ENCODE measurements around the gene TTLL10.
"Not testable (repeated sequence)": the region's sequence is repeated elsewhere in the genome, so short reads cannot be mapped to it uniquely, and the experiment has no call there.

The TTLL10 gene

DNA sequence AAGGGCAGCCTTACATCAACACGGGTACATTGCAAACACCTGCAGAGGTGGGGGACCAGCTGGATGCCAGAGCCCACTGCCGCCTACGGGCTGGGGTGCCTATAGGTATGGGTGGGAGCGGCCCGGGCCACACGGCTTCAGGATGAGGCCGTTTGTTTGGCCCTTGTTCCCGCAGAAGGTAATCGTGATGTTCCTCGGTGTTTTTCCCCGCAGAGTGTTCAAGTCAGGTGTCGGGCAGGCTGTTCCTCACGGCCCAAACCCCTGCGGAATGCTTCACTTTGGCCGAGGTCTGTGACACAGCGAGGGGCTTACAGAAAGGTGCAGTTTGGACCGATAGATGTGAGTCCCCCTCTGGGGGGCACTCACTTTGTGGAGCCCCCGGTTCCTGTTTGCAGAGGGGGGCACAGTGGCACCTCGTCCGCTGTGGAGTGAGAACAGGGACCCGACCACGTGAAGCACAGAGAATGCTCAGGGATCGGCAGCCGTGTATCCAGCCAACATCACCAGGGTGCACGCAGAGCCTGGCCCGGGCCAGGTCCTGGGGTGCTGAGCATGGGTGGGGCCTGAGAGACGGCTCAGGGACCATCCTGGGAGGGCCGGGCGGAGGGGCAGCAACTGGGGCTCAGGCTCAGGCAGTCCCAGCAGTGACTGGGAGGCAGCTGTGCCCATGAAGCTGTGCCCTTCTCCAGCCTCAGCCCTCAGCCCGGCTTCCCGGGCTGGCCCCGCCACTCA lies 453 bp upstream of the TTLL10 start:
- no peak for DNase-seq

DNA sequence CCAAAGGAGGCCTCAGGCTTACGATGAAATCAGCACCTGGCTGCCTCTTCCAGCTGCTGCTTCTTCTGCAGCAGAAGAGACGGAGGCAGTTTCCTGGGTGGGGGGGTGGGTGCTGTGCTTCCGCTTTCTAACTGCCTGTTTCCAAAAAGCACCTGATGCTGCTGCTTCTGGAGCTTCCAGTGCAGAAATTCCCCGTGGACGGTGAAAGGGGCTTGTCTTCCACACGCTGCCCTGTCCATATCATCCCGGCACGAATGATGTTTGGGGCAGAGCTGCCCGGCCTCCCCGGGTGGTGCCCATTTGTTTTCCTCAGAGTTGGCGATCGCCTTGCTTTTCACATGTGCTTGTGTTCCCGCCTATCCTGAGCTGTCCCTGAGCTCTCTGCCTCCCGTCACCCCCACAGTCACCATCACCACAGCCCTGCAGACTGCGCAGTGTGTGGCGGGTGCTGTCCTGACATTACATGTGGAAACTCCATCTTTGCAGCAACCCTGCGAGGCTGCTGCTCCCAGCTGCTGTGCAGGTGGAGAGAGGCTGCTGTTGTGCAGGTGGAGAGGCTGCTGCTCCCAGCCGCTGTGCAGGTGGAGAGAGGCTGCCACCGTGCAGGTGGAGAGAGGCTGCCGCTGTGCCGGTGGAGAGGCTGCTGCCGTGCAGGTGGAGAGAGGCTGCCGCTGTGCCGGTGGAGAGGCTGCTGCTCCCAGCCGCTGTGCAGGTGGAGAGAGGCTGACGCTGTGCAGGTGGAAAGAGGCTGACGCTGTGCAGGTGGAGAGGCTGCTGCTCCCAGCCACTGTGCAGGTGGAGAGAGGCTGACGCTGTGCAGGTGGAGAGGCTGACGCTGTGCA lies 1.8 kb downstream of the TTLL10 start:
- DNase-seq, result no peak

DNA sequence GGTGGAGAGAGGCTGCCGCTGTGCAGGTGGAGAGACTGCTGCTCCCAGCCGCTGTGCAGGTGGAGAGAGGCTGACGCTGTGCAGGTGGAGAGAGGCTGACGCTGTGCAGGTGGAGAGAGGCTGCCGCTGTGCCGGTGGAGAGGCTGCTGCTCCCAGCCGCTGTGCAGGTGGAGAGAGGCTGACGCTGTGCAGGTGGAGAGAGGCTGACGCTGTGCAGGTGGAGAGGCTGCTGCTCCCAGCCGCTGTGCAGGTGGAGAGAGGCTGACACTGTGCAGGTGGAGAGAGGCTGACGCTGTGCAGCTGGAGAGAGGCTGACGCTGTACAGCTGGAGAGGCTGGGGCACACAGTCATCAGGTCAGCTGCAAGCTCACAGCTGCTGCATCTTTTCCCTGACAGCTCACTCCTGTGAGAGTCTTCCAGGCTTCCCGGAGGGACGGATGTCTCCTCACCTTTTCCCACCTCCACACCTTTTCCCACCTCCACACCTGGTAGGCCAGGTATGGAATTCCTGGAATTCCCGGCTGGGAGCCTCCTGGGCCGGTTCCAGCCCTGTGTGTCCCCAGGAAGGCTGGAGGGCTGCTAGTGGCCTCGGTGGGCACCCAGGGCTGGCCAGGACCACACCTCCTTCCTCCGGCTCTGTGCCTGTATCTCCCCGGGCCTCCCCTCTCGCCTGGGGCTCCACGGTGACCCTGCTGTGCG lies 2.5 kb downstream of the TTLL10 start:
- DNase-seq, result not testable (repeated sequence)

DNA sequence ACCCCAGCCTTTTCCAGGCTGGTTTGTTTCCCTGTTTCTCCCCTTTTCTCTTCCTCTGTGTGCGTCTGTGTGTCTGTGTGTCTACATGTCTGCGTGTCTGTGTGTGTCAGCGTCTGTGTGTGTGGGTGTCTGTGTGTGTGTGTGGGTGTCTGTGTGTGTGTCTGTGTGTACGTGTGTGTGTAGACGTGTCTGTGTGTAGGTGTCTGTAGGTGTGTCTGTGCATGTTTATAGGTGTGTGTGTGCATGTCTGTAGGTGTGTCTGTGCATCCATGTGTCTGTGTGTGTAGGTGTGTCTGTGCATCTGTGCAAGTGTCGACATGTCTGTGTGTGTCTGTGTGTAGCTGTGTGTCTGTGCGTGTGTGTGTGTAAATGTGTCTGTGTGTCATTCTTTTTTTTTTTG lies 3.3 kb downstream of the TTLL10 start:
- no peak for DNase-seq

DNA sequence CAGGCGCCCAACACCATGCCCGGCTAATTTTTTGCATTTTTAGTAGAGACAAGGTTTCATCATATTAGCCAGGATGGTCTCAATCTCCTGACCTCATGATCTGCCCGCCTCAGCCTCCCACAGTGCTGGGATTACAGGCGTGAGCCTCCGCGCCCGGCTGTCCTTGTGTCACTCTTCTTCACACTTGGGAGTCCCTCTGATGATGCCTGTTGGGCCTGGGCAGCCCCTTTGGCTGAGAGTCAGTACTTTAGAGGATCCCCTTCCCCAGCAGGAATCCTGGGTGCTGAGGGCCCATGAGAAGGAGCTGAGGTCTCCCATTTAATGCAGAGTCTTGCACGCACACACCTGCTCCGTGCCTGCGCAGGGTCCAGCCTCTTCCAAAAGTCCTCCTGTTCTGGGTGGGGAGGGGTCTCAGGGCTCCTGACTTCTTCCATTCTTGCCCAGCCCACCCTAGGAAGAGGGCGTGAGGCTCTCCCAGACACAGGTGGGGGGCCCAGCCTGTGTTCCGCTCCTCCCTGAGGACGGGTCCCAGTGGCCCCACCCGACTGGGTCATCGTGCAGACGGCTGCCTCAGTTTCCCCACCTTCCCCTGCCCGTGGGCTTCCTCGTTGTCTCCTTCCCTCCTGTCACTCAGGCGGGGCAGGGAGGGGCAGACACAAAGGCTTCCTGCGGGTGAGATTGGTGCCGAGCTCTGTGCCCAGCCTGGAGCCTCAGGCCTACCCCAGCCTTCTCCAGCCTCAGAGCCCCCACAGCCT lies 3.9 kb downstream of the TTLL10 start:
- no peak for DNase-seq

DNA sequence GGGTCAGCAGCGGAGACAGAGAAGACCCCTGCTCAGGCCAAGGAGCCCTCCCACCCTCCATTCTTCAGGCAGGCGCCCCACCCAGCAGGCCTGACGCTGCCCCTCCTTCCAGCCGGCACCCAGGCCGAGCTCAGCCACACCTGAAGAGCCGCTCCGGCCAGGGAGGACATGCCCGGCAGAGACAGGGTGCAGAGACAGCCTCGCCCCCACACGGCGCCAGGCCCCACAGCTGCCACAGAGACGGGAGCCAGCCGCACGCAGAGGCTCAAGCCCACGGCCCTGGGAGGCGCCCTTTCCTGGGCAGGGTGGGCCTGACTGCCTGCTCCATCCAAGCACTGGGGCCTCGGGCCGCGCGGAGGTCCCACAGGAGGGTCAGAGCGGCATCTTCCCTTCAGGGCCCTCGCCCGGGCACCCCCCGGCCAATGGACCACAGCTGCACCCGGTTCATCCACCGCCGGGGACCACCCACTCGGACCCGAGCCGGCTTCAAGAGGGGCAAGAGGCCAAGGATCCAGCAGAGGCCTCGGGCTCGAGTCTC lies 5.2 kb downstream of the TTLL10 start:
- no peak for DNase-seq

DNA sequence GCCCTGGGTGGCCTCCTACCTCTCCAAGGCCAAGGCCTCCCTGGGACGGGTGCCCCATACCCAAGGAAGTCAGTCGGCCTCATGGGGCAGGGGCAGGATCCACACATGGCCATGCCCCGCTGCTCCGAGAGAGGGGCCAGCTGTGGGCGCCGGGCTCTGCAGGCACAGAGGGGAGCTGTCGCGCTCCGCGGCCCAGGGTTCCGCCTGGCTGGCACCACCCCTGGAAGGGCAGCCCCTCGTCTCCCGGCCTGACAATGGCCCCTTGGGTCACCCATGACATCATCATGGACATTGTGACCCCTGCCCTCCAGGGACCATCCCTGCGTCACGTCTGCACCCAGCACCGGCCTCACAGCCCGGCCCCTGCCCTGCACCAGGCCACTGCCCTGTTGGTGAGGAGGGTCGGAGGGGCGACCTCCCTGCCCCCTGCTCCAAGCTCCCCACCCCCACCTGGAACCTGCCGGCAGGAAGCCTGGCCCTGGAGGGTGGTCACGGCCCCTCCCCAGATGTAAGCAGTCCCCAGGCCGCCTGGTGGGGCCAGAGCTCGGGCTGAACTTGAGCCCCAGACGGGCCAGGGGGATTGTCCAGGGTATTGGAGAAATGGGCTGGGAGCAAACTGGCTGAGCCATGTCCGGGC lies 5.8 kb downstream of the TTLL10 start:
- DNase-seq, result no peak

DNA sequence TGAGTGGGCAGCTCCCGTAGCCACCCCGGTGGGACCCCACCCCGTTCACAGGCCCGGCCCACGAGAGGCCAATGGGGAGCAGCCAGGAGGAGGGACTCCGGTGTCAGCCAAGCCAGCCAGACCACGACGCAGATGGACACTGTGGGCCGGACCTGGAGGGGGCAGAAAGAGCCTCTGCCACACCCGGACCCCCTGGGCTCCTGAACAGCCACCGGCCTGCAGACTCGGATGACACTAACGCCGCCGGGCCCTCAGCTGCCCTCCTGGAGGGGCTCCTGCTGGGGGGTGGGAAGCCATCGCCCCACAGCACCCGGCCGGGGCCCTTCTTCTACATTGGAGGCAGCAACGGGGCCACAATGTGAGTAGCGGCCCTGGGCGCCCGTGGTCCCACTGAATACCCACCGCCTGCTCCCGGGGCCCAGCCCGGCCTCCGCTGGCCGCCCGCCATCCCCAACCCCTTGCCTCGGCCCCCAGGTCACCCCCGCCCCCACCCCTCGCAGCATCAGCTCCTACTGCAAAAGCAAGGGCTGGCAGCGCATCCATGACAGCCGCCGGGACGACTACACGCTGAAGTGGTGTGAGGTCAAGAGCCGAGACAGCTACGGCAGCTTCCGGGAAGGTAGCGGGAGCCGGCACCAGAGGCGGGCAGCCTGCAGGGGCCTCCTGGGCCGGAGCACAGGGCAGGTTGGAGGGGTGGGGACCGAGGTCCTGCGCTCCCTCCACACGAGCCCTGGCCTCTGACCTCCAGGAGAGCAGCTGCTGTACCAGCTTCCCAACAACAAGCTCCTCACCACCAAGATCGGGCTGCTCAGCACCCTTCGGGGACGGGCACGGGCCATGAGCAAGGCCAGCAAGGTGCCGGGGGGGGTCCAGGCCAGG lies 6.5 kb downstream of the TTLL10 start:
- DNase-seq, result no peak

DNA sequence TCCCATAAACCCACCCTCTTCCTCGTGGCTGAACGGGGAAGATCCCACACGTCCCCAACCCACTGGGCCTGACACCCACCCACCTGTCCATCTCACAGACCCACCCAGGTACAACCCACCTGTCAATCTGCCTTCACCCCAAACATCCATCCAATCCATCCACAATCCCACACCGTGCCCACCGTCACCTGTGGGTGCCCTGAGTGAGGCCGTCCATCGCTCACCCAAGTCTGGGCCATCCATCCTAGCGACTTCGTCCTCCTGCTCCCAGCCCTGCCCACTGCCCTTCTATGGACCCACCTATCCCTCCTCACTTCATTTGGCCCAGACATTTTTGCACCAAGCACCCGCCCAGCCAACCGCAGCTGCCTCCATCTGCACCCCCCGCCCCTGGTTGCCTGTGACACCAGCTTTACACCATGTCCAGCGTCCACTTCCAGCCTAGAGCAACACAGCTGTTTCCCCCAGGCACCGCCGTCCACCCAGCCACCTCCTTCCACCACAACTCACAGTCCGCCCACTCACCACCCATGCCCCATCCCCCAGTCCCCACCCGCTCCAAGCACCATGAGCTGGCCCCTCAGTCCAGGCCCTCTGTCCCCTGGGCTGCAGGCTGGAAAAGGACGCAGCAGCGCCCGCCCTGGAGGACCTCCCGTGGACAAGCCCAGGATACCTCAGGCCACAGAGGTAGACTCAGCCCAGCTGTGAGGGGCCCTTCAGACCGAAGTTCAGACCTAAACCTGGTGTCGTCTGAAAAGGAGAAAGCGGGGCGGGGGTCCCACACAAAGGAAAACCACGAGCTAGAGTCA lies 7.7 kb downstream of the TTLL10 start:
- no peak for DNase-seq

DNA sequence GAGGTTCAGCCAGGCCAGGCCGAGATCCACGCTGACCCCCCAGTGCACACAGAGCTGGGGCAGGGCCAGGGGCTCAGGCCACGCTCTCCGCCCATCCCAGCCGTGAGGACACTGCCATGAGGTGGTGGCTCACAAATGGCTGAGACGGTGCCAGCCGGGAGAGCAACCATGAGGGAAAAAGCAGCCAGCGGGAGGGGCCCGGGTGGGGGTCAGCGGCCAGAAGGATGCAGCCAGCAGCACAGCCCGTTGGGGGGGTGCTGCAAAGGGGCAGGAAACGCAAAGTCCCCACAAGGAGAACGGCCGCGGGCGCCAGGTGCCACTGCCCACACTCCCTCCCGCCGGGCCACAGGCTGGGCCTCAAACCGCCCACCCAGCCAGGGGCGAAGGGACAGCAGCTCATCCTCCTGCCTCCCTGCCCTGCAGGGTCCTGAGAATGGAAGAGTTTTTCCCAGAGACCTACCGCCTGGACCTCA lies 8.3 kb downstream of the TTLL10 start:
- DNase-seq, result no peak

DNA sequence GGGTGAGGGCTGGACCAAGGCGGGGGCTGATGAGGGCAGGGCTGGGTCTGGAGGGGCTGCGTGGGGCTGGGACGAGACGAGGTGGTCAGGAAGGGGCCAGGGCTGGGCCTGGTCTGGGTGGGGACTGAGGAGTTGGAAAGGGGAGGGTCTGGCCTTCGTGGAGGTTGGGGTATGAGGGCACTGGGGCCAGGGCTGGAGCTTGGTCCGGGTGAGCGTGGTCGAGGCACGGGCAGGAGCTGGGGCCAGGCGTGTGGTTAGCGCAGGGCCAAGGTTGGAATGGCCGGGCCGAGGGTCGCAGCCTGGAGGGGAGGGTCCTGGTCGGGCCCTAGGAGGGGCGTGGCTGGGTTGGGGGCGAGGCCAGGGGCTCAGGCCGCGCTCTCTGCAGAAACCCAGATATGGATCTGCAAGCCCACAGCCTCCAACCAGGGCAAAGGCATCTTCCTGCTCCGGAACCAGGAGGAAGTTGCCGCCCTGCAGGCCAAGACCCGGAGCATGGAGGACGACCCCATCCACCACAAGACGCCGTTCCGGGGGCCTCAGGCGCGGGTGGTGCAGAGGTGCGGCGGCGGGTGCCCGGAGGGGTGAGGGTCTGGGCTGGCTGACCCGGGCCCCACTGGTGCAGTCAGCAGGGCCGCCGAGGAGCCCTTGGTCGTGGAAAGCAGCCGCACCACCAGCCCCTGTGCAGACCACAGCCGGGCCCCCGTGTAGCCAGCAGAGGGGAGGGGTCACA lies 9.0 kb downstream of the TTLL10 start:
- no peak for DNase-seq

DNA sequence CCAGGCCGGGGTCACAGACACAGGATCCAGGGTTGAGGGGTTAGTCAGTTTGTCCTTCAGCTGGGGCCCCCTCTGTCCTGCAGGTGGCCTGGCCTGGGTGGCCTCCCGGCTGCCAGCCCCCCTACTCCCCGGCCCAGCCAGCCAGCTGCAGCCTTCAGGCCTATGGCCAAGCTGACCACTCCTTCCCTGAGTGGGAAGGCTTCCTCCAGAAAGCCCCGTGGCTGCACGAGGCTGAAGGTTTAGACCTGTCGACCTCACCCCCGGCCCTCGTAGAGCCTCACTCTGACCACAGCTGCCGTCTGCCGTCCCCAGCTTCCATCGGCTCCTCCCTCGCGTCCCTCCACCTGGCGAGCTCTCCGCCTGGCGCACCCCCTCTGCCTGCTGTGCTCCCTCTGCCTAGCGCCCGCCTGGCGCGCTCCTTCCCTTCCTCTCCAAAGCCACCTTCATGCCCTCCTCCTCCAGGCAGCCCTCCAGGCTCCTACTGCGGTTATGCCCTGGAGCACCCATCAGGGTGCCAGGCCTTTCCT lies 9.6 kb downstream of the TTLL10 start:
- DNase-seq, result no peak

DNA sequence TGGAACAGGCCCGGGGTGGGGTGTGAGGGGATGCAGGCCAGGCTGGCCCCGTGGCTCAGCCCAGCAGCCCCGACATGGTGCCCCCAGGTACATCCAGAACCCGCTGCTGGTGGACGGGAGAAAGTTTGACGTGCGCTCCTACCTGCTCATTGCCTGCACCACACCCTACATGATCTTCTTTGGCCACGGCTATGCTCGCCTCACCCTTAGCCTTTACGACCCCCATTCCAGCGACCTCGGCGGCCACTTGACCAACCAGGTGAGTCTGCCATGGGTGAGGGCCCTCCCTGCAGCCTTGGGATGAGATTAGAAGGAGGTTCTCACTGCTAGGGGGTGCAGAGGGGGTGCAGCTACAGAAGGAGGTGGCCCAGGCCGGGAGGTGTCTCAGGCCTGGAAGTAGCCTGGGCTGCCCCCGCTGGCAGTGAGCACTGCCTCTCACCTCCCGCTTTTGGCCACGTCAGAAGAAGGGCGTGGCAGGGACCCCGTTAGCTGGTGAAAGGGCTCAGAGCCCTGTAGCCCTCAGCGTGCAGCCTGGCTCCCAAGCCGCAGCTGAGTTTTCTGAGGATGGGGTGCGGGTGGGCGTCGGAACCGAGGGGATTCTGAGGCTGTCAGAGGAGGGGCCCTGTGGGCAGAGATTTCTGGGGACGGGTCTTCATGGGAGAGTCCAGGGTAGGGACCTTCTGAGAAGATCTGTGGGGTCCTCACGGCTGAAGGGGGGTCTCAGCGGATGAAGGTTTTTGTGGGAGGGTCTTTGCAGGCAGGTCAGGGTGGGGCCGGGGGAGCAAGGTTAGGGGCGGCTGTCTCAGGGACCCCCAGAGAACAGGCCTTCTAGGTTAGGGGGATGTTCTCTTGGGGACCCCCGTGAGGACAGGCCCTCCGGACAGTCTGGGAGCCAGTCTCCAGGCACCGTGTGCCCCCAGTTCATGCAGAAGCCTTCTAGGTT lies 10.4 kb downstream of the TTLL10 start:
- DNase-seq, result no peak

DNA sequence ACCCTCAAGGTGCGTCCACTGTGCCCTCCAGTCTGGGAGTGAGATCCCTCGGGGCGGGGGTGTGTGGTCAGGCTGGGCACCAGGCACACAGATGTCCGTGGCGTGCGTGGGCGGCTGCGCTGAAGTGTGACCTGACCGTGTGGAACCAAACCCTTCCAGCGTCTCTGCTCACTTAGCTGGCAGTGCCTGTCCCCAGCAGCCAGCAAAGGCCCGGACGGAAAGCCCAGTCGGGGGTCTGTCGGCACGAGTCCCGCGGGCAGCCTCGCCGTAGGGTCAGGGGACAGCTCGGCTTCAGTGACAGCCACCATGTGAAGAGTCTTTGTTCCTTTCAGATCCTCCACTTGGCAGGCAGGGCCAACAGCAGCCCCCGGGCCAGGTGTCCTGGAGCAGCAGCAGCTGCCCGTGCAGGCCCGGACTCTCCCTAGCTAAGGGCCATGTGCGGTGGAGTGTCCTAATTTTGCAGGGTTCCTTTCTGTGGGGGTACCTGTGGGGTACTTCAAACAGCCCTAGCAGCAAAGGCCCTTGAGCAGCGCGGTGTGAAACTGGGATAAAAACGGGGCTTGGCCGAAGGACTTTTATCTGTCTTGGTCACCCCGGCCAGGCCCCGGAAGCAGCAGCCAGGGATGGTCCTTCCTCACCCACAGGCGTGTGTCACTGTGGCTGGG lies 11.6 kb downstream of the TTLL10 start:
- DNase-seq, result no peak

DNA sequence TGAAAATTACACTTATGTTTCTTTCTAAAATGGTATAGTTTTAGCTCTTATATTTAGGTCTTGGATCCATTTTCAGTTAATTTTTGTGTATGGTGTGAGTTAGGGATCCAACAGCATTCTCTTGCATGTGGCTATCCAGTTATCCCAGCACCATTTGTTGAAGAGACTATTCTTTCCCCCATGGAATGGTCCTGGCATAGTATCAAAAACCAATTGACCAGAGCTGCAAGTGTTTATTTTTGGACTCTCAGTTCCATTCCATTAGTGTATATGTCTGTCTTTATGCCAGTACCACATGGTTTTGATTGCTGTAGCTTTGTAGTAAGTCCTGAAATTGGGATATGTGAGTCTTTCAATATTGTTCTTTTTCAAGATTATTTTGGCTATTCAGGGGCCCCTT lies 14.3 kb downstream of the TTLL10 start:
- DNase-seq, result no peak

DNA sequence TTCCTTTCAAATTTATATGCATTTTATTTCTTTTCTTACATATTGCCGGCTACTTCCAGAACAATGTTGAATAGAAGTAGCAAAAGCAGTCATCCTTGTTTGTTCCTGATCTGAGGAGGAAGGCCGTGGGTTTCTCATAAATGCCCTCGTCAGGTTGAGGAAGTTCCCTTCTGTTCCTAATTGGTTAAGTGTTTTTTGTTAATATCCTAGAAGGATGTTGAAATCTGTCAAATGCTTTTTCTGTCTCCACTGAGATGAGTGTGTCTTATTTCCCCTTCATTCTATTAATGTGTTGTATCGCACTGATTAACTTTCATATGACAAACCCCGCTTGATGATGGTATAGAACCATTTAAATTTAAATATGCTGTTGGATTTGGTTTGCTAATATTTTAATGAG lies 15.4 kb downstream of the TTLL10 start:
- no peak for DNase-seq

DNA sequence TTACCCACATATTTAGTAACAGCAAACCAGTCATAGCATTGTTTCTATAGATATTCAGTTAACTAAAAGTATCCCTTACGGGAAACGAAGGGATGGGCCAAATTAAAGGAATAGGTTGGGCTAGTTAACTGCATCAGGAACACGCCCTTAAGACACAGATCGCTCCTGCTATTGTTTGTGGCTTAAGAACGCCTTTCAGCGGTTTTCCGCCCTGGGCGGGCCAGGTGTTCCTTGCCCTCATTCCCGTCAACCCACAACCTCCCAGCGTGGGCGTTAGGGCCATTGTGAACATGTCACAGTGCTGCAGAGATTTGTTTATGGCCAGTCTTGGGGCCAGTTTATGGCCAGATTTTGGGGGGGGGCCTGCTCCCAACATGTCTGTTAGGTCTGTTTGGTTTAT lies 18.1 kb downstream of the TTLL10 start:
- DNase-seq, result no peak
